ENCODE data around the gene CCDC71.

Gene CCDC71

GRCh38 chr3:49175530-49175929, 9.4 kb upstream of the CCDC71 start:
- DNase-seq (ENCODE audit: low read depth in 1 of 2, low spot score in 1 of 2): no peak
- no peaks in the 10 kb centered on the region for H3K27me3 ChIP-seq (ENCODE audit: insufficient read depth, poor library complexity, severe bottlenecking)
- H3K4me3 ChIP-seq (replicated peaks; ENCODE audit: insufficient read depth, low read length): no peak overlapping the region
- TF ChIP-seq CTCF (IDR thresholded peaks at IDR 0.05; ENCODE audit: insufficient read depth, low read length): no peak
- no peak for TF ChIP-seq REST (IDR thresholded peaks at IDR 0.05; ENCODE audit: insufficient replicate concordance, low read depth)
- TF ChIP-seq SPI1 (IDR thresholded peaks at IDR 0.05; ENCODE audit: borderline replicate concordance, low read depth): no peak
- no peak for TF ChIP-seq POLR2AphosphoS5 (IDR thresholded peaks at IDR 0.05; ENCODE audit: low read depth)
- no peak for TF ChIP-seq GABPA (IDR thresholded peaks at IDR 0.05; ENCODE audit: low read depth)
- H3K27ac ChIP-seq (replicated peaks): no peak overlapping the region

- no peaks in the 10 kb centered on the region for H3K27me3 ChIP-seq (ENCODE audit: insufficient read depth, poor library complexity, severe bottlenecking)
- no peak overlapping the region for H3K4me3 ChIP-seq (replicated peaks; ENCODE audit: insufficient read depth, low read length)
- DNase-seq (ENCODE audit: low read depth in 1 of 2, low spot score in 1 of 2): no peak
- TF ChIP-seq REST (IDR thresholded peaks at IDR 0.05; ENCODE audit: insufficient replicate concordance, low read depth) (no peak), SPI1 (IDR thresholded peaks at IDR 0.05; ENCODE audit: borderline replicate concordance, low read depth) (no peak), GABPA (IDR thresholded peaks at IDR 0.05; ENCODE audit: low read depth) (no peak), CTCF (IDR thresholded peaks at IDR 0.05; ENCODE audit: insufficient read depth, low read length) (no peak), POLR2AphosphoS5 (IDR thresholded peaks at IDR 0.05; ENCODE audit: low read depth) (no peak)
- H3K27ac ChIP-seq (replicated peaks): no peak overlapping the region
These were observed 8.4 kb upstream of the CCDC71 start for GRCh38 chr3:49174397-49174985.

GRCh38 chr3:49173792-49174170, 7.7 kb upstream of the CCDC71 start:
- no peak overlapping the region for H3K27ac ChIP-seq (replicated peaks)
- H3K27me3 ChIP-seq (ENCODE audit: insufficient read depth, poor library complexity, severe bottlenecking): no peaks in the 10 kb centered on the region
- TF ChIP-seq REST (IDR thresholded peaks at IDR 0.05; ENCODE audit: insufficient replicate concordance, low read depth) (no peak), CTCF (IDR thresholded peaks at IDR 0.05; ENCODE audit: insufficient read depth, low read length) (no peak), GABPA (IDR thresholded peaks at IDR 0.05; ENCODE audit: low read depth) (no peak), POLR2AphosphoS5 (IDR thresholded peaks at IDR 0.05; ENCODE audit: low read depth) (no peak), SPI1 (IDR thresholded peaks at IDR 0.05; ENCODE audit: borderline replicate concordance, low read depth) (no peak)
- no peak overlapping the region for H3K4me3 ChIP-seq (replicated peaks; ENCODE audit: insufficient read depth, low read length)
- DNase-seq (ENCODE audit: low read depth in 1 of 2, low spot score in 1 of 2): no peak

All from HL-60 (cell line).